ENCODE data around the gene FSCN2.

FSCN2 gene

DNA sequence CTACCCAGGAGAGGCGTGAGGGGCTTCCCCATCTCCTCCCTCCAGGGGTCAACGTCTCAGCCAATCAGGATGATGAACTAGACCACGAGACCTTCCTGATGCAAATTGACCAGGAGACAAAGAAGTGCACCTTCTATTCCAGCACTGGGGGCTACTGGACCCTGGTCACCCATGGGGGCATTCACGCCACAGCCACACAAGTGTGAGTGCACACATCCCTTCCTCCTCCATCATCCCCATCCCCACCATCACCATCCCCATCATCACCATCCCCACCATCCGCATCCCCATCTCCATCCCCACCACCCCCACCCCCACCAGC is 6.8 kb downstream of the FSCN2 start:
- TF ChIP-seq EZH2phosphoT487 (IDR thresholded peaks at IDR 0.05; ENCODE audit: borderline replicate concordance): no peak
- TF ChIP-seq, protein P1, sequence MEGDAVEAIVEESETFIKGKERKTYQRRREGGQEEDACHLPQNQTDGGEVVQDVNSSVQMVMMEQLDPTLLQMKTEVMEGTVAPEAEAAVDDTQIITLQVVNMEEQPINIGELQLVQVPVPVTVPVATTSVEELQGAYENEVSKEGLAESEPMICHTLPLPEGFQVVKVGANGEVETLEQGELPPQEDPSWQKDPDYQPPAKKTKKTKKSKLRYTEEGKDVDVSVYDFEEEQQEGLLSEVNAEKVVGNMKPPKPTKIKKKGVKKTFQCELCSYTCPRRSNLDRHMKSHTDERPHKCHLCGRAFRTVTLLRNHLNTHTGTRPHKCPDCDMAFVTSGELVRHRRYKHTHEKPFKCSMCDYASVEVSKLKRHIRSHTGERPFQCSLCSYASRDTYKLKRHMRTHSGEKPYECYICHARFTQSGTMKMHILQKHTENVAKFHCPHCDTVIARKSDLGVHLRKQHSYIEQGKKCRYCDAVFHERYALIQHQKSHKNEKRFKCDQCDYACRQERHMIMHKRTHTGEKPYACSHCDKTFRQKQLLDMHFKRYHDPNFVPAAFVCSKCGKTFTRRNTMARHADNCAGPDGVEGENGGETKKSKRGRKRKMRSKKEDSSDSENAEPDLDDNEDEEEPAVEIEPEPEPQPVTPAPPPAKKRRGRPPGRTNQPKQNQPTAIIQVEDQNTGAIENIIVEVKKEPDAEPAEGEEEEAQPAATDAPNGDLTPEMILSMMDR (conservative IDR thresholded peaks at IDR 0.05; ENCODE audit: low read length): no peak
- no peak overlapping the region for H2AFZ ChIP-seq (ENCODE audit: low read length)
- no peaks in the 10 kb centered on the region for H3K9me3 ChIP-seq (ENCODE audit: insufficient read depth, low read depth, low read length)
- H3K4me2 ChIP-seq (ENCODE audit: low read depth, low read length, poor library complexity, severe bottlenecking): no peak overlapping the region
- no peaks in the 10 kb centered on the region for H3K27me3 ChIP-seq (ENCODE audit: insufficient read depth, low read length, poor library complexity, severe bottlenecking)
- H3K79me2 ChIP-seq (ENCODE audit: insufficient read depth, low read length): no peaks in the 10 kb centered on the region
- H3K4me1 ChIP-seq (ENCODE audit: insufficient read depth, low read length, poor library complexity, severe bottlenecking): peaks cover 15% of the 10 kb centered on the region
- no peaks in the 10 kb centered on the region; the same call in 1 of the 2 replicates for H3K36me3 ChIP-seq (ENCODE audit: insufficient read depth, low read length)
- no peaks in the 10 kb centered on the region for H4K20me1 ChIP-seq (ENCODE audit: insufficient read depth, low read length, poor library complexity, severe bottlenecking)
- H3K9ac ChIP-seq (ENCODE audit: low read depth, low read length, poor library complexity, severe bottlenecking): no peak overlapping the region
- no peak overlapping the region for H3K4me3 ChIP-seq (ENCODE audit: low read length, poor library complexity, severe bottlenecking)
- H3F3A ChIP-seq (ENCODE audit: low read depth): peaks cover 4% of the 10 kb centered on the region; the same call in 1 of the 2 replicates
- H3K9me2 ChIP-seq (replicated peaks; ENCODE audit: low read depth, low read length): no peaks in the 10 kb centered on the region

DNA sequence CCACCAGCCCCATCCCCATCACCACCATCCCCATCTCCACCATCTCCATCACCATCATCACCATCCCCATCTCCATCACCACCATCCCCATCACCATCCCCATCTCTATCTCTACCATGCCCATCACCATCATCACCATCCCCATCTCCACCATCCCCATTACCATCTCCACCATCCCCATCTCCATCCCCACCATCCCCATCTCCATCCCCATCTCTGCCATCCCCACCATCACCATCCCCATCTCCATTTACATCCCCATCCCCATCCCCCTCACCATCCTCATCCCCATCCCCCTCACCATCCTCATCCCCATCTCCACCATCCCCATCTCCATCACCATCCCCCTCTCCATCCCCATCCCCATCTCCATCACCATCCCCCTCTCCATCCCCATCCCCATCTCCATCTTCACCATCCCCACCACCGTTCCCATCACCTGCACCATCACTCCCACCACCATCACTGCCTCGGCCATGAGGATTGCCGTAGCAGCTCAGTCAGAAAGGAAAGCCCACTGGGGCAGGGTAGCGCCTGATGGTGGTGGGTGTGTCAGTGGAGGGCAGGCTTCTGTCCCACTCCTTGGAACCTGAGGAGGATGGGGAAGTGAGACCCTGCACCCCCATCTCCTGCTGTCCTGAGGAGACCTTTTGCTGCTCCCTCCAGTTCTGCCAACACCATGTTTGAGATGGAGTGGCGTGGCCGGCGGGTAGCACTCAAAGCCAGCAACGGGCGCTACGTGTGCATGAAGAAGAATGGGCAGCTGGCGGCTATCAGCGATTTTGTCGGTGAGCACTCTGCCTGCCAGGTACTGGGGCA is 7.5 kb downstream of the FSCN2 start:
- no peaks in the 10 kb centered on the region for H3K27me3 ChIP-seq (ENCODE audit: insufficient read depth, low read length, poor library complexity, severe bottlenecking)
- TF ChIP-seq, protein P1 (conservative IDR thresholded peaks at IDR 0.05; ENCODE audit: low read length): no peak
- no peak for TF ChIP-seq EZH2phosphoT487 (IDR thresholded peaks at IDR 0.05; ENCODE audit: borderline replicate concordance)
- peaks cover 15% of the 10 kb centered on the region for H3K4me1 ChIP-seq (ENCODE audit: insufficient read depth, low read length, poor library complexity, severe bottlenecking)
- H3F3A ChIP-seq (ENCODE audit: low read depth): peaks cover 4% of the 10 kb centered on the region; the same call in 1 of the 2 replicates
- H3K4me2 ChIP-seq (ENCODE audit: low read depth, low read length, poor library complexity, severe bottlenecking): no peak overlapping the region
- H3K4me3 ChIP-seq (ENCODE audit: low read length, poor library complexity, severe bottlenecking): no peak overlapping the region
- H2AFZ ChIP-seq (ENCODE audit: low read length): no peak overlapping the region
- H3K9me3 ChIP-seq (ENCODE audit: insufficient read depth, low read depth, low read length): no peaks in the 10 kb centered on the region
- H3K36me3 ChIP-seq (ENCODE audit: insufficient read depth, low read length): peaks cover 5% of the 10 kb centered on the region; the same call in 1 of the 2 replicates
- H3K79me2 ChIP-seq (ENCODE audit: insufficient read depth, low read length): no peaks in the 10 kb centered on the region
- H3K9me2 ChIP-seq (replicated peaks; ENCODE audit: low read depth, low read length): no peaks in the 10 kb centered on the region
- H3K9ac ChIP-seq (ENCODE audit: low read depth, low read length, poor library complexity, severe bottlenecking): no peak overlapping the region
- H4K20me1 ChIP-seq (ENCODE audit: insufficient read depth, low read length, poor library complexity, severe bottlenecking): no peaks in the 10 kb centered on the region

DNA sequence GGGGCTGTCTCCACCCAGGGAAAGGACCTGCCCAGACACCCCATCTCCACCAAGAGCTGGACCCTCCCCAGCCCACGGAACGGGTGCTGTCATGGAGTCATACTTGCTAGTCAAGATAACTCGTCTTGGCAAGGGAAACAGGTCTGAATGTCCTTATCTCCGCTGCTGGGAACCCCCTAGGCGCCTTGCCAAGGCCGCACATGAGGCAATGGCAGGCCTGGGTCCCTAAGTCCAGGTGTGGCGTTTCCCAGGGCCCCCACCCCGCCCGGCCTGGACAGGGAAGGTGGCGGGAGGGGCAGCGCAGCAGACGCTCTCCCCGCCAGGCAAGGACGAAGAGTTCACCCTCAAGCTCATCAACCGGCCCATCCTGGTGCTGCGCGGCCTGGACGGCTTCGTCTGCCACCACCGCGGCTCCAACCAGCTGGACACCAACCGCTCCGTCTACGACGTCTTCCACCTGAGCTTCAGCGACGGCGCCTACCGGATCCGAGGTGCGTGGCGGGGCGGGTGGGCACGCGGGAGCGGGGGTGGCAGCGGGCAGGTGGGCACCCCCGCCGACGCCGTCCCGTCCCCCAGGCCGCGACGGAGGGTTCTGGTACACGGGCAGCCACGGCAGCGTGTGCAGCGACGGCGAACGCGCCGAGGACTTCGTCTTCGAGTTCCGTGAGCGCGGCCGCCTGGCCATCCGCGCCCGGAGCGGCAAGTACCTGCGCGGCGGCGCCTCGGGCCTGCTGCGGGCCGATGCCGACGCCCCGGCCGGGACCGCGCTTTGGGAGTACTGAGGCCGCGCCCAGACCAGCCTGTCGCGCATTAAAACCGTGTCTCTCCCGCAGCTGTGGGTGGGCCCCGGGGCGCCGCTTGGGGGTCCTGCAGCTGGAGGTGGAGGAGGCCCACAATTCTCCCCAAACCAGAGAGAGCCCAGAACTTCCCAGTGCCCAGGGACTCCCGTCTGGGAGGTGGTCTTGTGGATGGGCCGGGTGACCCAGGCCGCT is 8.4 kb downstream of the FSCN2 start:
- Histone ChIP-seq H2AFZ (ENCODE audit: low read length) (no peak overlapping the region), H3F3A (ENCODE audit: low read depth) (peaks cover 4% of the 10 kb centered on the region; the same call in 1 of the 2 replicates), H3K9ac (ENCODE audit: low read depth, low read length, poor library complexity, severe bottlenecking) (no peak overlapping the region), H3K27me3 (ENCODE audit: insufficient read depth, low read length, poor library complexity, severe bottlenecking) (no peaks in the 10 kb centered on the region), H4K20me1 (ENCODE audit: insufficient read depth, low read length, poor library complexity, severe bottlenecking) (no peaks in the 10 kb centered on the region), H3K9me3 (ENCODE audit: insufficient read depth, low read depth, low read length) (no peaks in the 10 kb centered on the region), H3K4me2 (ENCODE audit: low read depth, low read length, poor library complexity, severe bottlenecking) (no peak overlapping the region), H3K36me3 (ENCODE audit: insufficient read depth, low read length) (peaks cover 5% of the 10 kb centered on the region; the same call in 1 of the 2 replicates), H3K9me2 (replicated peaks; ENCODE audit: low read depth, low read length) (no peaks in the 10 kb centered on the region), H3K79me2 (ENCODE audit: insufficient read depth, low read length) (no peaks in the 10 kb centered on the region), H3K4me1 (ENCODE audit: insufficient read depth, low read length, poor library complexity, severe bottlenecking) (peaks cover 15% of the 10 kb centered on the region), H3K4me3 (ENCODE audit: low read length, poor library complexity, severe bottlenecking) (no peak overlapping the region)
- TF ChIP-seq EZH2phosphoT487 (IDR thresholded peaks at IDR 0.05; ENCODE audit: borderline replicate concordance): no peak
- TF ChIP-seq, protein P1 (conservative IDR thresholded peaks at IDR 0.05; ENCODE audit: low read length): no peak

All from Loucy (cell line).